Stimulated activated CD4-positive, alpha-beta T cell treated with anti-CD3 and anti-CD28 coated beads, TNF-alpha, amount 100 ng/mL, for 48 hours (primary cell): Measurements from ENCODE around the gene RPS15.

Experiments used
- DNase-seq, 3 donors: peaks; one replicate each; pipeline ENCODE4 v3.0.0-alpha.2; 2020; ENCODE audit warnings: low read depth in 3 of 3

Gene RPS15

GRCh38 chr19:1483979-1484428 is 45.8 kb downstream of the RPS15 start:
- DNase-seq, result no peak

GRCh38 chr19:1486720-1487575 is 48.8 kb downstream of the RPS15 start:
- no peak for DNase-seq

GRCh38 chr19:1487576-1488281 is 49.5 kb downstream of the RPS15 start:
- DNase-seq, result no peak

- no peak for DNase-seq
Observed at GRCh38 chr19:1488282-1488601, 50.0 kb downstream of the RPS15 start.

GRCh38 chr19:1489463-1490310 is 51.5 kb downstream of the RPS15 start:
- no peak for DNase-seq
